ENCODE data around the gene APLP2. TPM values are rescaled to one million over a fixed set of nuclear protein-coding genes. Genes with fewer than 3 reads are reported as not detected.

The APLP2 gene
- total and polyA plus RNA-seq, 2 donors (not counting 1 experiment from before 2014, with no cell fraction given), result 409 to 508 TPM

GRCh38 chr11:130188047-130188446 is 118.4 kb downstream of the APLP2 start:
- peaks cover 3% of the 10 kb centered on the region for H3K27me3 ChIP-seq (ENCODE audit: control insufficient read depth, insufficient read depth, low read length)
- no peak overlapping the region for H2AFZ ChIP-seq (ENCODE audit: low read length)
- no peaks in the 10 kb centered on the region for H3K36me3 ChIP-seq (ENCODE audit: control insufficient read depth, insufficient read depth, low read length)
- H3K4me2 ChIP-seq (ENCODE audit: extremely low read depth, insufficient read depth, low read length), result no peak overlapping the region
- H3K9me3 ChIP-seq (ENCODE audit: control insufficient read depth, insufficient read depth, low read depth, low read length), result no peaks in the 10 kb centered on the region
- H3K9ac ChIP-seq (ENCODE audit: insufficient read depth, low read length), result no peak overlapping the region
- no peak overlapping the region for H3K4me3 ChIP-seq (replicated peaks in 1 of 4; ENCODE audit: control extremely low read depth in 1 of 4, insufficient read depth in 1 of 4, low read depth in 3 of 4, low read length in 4 of 4)
- no peak for DNase-seq (ENCODE audit: low read depth in 2 of 2)
- no peak for TF ChIP-seq EZH2 (IDR thresholded peaks at IDR 0.05; ENCODE audit: low read length, missing control alignments)
- no peak for TF ChIP-seq CTCF (conservative IDR thresholded peaks at IDR 0.05 in 1 of 2, IDR thresholded peaks at IDR 0.05 in 1 of 2; ENCODE audit: low read depth in 1 of 2, low read length in 2 of 2)
- no peaks in the 10 kb centered on the region for H4K20me1 ChIP-seq (ENCODE audit: control insufficient read depth, extremely low read depth, insufficient read depth, low read length)
- H3K79me2 ChIP-seq (ENCODE audit: control insufficient read depth, insufficient read depth, low read length), result no peaks in the 10 kb centered on the region
- no peak overlapping the region for H3K27ac ChIP-seq (ENCODE audit: insufficient read depth, low read length)
- no peaks in the 10 kb centered on the region for H3K4me1 ChIP-seq (ENCODE audit: control insufficient read depth, extremely low read depth, insufficient read depth, low read length)

- no peak overlapping the region for H3K9ac ChIP-seq (ENCODE audit: insufficient read depth, low read length)
- H3K27me3 ChIP-seq (ENCODE audit: control insufficient read depth, insufficient read depth, low read length), result peaks cover 3% of the 10 kb centered on the region
- no peak overlapping the region for H3K4me2 ChIP-seq (ENCODE audit: extremely low read depth, insufficient read depth, low read length)
- no peak overlapping the region for H2AFZ ChIP-seq (ENCODE audit: low read length)
- no peaks in the 10 kb centered on the region for H3K9me3 ChIP-seq (ENCODE audit: control insufficient read depth, insufficient read depth, low read depth, low read length)
- no peaks in the 10 kb centered on the region for H4K20me1 ChIP-seq (ENCODE audit: control insufficient read depth, extremely low read depth, insufficient read depth, low read length)
- TF ChIP-seq CTCF (conservative IDR thresholded peaks at IDR 0.05 in 1 of 2, IDR thresholded peaks at IDR 0.05 in 1 of 2; ENCODE audit: low read depth in 1 of 2, low read length in 2 of 2) (no peak), EZH2 (IDR thresholded peaks at IDR 0.05; ENCODE audit: low read length, missing control alignments) (no peak)
- no peaks in the 10 kb centered on the region for H3K4me1 ChIP-seq (ENCODE audit: control insufficient read depth, extremely low read depth, insufficient read depth, low read length)
- no peak for DNase-seq (ENCODE audit: low read depth in 2 of 2)
- H3K27ac ChIP-seq (ENCODE audit: insufficient read depth, low read length), result no peak overlapping the region
- H3K79me2 ChIP-seq (ENCODE audit: control insufficient read depth, insufficient read depth, low read length), result no peaks in the 10 kb centered on the region
- no peak overlapping the region for H3K4me3 ChIP-seq (replicated peaks in 1 of 4; ENCODE audit: control extremely low read depth in 1 of 4, insufficient read depth in 1 of 4, low read depth in 3 of 4, low read length in 4 of 4)
- no peaks in the 10 kb centered on the region for H3K36me3 ChIP-seq (ENCODE audit: control insufficient read depth, insufficient read depth, low read length)
Measured at GRCh38 chr11:130188585-130189347, 119.1 kb downstream of the APLP2 start.

GRCh38 chr11:130189492-130190210 is 120.0 kb downstream of the APLP2 start:
- H3K4me1 ChIP-seq (ENCODE audit: control insufficient read depth, extremely low read depth, insufficient read depth, low read length), result no peaks in the 10 kb centered on the region
- TF ChIP-seq EZH2 (IDR thresholded peaks at IDR 0.05; ENCODE audit: low read length, missing control alignments) (no peak), CTCF (conservative IDR thresholded peaks at IDR 0.05 in 1 of 2, IDR thresholded peaks at IDR 0.05 in 1 of 2; ENCODE audit: low read depth in 1 of 2, low read length in 2 of 2) (no peak)
- no peaks in the 10 kb centered on the region for H3K79me2 ChIP-seq (ENCODE audit: control insufficient read depth, insufficient read depth, low read length)
- no peak for DNase-seq (ENCODE audit: low read depth in 2 of 2)
- no peak overlapping the region for H2AFZ ChIP-seq (ENCODE audit: low read length)
- no peaks in the 10 kb centered on the region for H3K9me3 ChIP-seq (ENCODE audit: control insufficient read depth, insufficient read depth, low read depth, low read length)
- H3K27me3 ChIP-seq (ENCODE audit: control insufficient read depth, insufficient read depth, low read length), result peaks cover 3% of the 10 kb centered on the region
- H3K4me2 ChIP-seq (ENCODE audit: extremely low read depth, insufficient read depth, low read length), result no peak overlapping the region
- H3K27ac ChIP-seq (ENCODE audit: insufficient read depth, low read length), result no peak overlapping the region
- H3K4me3 ChIP-seq (replicated peaks in 1 of 4; ENCODE audit: control extremely low read depth in 1 of 4, insufficient read depth in 1 of 4, low read depth in 3 of 4, low read length in 4 of 4), result no peak overlapping the region
- no peaks in the 10 kb centered on the region for H4K20me1 ChIP-seq (ENCODE audit: control insufficient read depth, extremely low read depth, insufficient read depth, low read length)
- H3K9ac ChIP-seq (ENCODE audit: insufficient read depth, low read length), result no peak overlapping the region
- no peaks in the 10 kb centered on the region for H3K36me3 ChIP-seq (ENCODE audit: control insufficient read depth, insufficient read depth, low read length)
